GM21717 (cell line): ENCODE results near the gene GRIN2C.

Experiments
- ATAC-seq: cut with Tn5 transposase; IDR thresholded peaks from one replicate; pipeline ENCODE4 v1.9.1; 2021; ENCODE audit warnings: mild to moderate bottlenecking, moderate library complexity; ENCODE audit not compliant: unreplicated experiment

GRIN2C gene

GRCh38 chr17:74803388-74803930 is 56.2 kb downstream of the GRIN2C start:
- ATAC-seq: no peak

DNA sequence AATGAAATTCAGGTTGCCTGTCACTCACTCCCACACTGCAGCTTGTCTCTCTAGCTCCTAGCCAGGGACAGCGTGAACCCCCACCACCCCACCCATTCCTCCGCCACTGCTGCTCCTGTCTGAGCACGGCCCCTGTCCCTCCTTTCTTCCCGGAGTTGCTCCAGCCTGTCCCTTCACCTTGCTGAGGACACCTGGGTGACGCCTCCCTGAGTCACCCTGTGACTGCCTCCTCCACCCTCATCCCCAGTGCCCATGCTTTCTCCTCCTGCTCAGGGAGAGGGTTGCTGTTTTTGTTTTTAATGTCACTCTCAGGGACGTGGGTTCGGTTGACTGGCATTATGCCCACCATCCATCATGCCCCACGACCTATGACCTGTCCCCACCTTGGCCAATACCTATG is 57.8 kb downstream of the GRIN2C start:
- ATAC-seq: no peak

DNA sequence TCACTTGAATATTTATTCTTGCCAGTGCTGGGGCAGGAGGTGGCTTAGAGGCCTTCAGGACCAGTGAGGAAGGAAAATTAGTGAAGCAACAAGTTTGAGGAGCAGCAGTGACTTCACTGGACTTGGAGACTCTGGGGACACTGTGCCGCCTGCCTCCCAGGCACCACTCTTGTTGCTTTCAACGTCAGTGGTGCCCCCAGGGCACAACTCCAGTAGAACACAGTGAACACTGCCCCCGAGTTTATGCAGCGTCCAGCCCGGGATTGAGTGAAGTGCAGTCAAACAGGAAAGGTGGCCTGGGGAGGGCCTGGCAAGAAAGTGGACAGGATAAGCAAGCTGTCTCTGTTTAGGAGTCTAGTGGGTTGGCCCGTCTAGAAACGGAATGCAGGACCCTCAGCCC is 59.2 kb downstream of the GRIN2C start:
- ATAC-seq: no peak

DNA sequence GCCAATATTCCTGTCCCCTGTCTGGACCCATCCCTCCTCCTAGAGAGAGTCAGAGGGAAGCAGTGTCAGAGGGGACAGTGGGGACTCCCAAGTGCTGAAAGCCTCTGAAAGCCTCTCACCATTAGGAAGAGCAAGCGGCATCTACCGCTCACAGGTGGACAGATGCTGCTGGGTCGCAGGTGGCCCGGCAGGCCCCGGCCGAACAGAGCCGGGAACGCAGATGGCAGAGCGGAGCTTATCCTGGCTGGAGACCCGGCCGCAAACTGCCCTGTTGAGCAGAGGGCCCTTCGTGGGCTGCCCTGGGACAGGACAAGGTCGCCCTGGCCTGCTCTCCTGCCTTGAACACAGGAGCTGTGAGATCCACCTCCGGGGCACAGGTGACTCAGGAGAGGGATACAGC is 60.6 kb downstream of the GRIN2C start:
- ATAC-seq: no peak

DNA sequence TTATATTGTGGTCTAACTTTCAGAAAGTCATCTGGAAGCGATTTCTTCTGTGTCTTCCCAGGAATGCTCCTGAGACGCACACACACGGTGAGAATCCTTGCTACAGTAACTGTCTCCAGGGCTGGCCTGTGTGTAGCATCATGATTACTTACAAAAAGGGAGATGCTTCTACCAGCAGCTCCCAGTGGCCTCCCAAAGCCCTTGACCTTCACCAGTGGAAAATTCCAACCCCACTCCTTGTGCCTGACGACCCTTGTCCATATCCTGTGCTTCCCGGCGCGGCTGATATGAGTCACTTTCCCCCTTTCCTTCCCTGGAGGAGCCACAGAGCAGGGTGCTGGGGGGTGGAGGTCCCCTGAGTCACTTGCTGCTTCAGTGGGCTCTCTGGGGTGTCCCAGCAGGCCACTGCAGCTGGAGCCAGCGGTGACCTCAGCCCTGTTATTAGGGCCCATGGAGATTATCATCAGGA is 61.4 kb downstream of the GRIN2C start:
- no peak for ATAC-seq

DNA sequence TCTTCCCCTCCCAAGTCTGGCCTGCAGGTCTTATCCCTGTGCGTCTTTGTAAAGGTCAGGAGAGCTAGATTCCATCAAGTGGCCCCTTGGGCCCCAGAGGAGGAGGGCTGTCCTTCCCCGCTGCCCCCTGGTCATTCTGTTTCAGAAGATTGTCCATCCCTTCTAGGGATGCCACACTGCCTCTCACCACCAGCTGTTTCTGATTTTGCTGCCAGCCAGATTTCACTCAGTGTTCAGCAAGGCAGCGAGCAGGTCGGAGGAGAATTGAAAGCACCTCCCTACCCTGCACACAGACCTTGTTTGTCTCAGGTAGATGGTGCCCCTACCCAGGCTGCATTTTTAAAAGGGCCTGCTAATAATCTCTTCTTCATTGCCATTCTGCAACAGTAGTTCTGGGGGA is 61.9 kb downstream of the GRIN2C start:
- no peak for ATAC-seq

DNA sequence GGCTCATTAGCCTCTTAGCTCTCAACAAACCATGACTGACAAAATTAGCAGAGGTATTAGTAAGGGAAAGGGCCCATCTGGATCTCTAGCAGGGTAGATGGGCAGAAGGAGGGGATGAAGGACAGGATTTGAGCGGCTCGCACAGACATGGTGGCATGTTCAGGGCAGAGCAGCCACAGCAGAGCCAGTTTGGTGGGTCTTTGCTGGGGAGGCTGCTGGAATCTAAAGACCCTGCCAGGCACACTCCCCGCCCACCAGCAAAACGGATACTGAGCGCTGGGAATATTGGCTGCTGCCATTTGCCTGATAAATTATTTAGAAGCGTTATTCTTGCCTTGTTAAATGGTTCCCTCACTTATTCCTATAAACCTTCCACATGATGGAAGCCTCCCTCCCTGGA is 62.8 kb downstream of the GRIN2C start:
- no peak for ATAC-seq

DNA sequence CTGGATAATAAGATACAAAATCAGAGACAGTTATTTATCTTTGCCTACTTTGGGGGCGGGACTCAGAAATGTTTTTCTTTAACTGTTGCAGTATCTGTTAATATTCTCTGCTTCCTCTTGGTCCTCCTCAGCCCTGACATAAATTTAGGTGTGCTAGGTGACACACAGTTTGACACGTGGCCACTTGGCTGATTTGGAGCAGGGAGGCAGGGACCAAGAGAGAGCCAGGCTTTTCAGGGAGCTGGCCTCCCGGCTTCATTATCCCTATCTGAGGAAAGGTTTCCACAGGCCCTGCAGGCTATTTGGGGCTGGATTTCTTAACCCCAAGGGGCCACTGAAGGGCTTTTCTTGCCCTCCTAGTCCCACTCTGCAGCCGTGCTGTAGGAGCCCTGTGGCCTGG is 63.5 kb downstream of the GRIN2C start:
- ATAC-seq: no peak

- ATAC-seq: no peak
These were observed 64.2 kb downstream of the GRIN2C start for GRCh38 chr17:74795327-74796020.

- ATAC-seq: no peak
These were observed 67.0 kb downstream of the GRIN2C start for GRCh38 chr17:74792586-74793105.
